Umbilical cord (tissue), 2 donors: ENCODE results near the gene TNFRSF6B. TPM values are rescaled to one million over a fixed set of nuclear protein-coding genes. Genes with fewer than 3 reads are reported as not detected.

Experiments
- DNase-seq: peaks from one replicate; pipeline ENCODE4 v3.0.0-alpha.2; 2015; ENCODE audit warnings: low spot score
- total RNA-seq: library from RNA; depleted of rRNA; stranded (reverse); fragments of >200 nt; gene quantifications from one replicate; pipeline ENCODE4 v1.2.3, GENCODE V29; 2014; ENCODE audit warnings: low replicate concordance; ENCODE audit not compliant: insufficient read depth

Gene TNFRSF6B
- total RNA-seq, 1 donor from 2014 or later, result not detected

DNA sequence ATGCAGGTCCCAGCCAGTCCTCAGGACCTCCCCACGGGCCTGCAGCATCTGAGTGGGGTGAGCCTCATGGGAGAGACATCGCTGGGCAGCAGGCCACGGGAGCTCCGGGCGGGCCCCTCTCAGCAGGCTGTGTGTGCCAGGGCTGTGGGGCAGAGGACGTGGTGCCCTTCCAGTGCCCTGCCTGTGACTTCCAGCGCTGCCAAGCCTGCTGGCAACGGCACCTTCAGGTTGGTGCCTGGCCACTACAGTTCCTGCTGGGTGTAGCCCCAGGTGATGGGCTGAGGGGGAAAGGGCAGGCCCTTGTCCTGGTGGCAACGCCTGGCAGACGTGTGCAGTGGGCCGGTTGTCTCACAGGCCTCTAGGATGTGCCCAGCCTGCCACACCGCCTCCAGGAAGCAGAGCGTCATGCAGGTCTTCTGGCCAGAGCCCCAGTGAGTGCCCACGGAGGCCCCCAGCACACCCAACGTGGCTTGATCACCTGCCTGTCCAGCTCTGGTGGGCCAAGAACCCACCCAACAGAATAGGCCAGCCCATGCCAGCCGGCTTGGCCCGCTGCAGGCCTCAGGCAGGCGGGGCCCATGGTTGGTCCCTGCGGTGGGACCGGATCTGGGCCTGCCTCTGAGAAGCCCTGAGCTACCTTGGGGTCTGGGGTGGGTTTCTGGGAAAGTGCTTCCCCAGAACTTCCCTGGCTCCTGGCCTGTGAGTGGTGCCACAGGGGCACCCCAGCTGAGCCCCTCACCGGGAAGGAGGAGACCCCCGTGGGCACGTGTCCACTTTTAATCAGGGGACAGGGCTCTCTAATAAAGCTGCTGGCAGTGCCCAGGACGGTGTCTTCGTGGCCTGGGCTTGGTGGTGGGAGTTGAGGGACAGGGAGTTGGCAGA, 787 bp upstream of the TNFRSF6B start:
- no peak for DNase-seq

DNA sequence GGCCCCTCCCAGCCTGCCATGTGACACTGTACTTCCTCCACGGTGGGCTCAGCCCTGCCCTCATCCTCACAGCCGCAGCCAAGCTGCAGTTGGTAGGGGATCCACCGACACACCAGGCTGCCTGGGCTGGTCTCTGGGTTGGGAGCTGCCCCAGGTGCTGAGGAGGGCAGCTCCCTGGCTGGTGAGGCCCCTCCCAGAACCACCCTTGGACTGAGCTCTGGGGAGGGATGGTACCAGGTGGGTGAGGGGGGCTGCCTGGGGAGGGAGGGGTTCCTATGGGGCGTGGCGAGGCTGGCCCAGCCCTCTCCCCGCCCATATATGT, 185 bp upstream of the TNFRSF6B start:
- DNase-seq, result no peak

DNA sequence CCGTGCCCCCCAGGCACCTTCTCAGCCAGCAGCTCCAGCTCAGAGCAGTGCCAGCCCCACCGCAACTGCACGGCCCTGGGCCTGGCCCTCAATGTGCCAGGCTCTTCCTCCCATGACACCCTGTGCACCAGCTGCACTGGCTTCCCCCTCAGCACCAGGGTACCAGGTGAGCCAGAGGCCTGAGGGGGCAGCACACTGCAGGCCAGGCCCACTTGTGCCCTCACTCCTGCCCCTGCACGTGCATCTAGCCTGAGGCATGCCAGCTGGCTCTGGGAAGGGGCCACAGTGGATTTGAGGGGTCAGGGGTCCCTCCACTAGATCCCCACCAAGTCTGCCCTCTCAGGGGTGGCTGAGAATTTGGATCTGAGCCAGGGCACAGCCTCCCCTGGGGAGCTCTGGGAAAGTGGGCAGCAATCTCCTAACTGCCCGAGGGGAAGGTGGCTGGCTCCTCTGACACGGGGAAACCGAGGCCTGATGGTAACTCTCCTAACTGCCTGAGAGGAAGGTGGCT, 960 bp downstream of the TNFRSF6B start:
- DNase-seq, result no peak

DNA sequence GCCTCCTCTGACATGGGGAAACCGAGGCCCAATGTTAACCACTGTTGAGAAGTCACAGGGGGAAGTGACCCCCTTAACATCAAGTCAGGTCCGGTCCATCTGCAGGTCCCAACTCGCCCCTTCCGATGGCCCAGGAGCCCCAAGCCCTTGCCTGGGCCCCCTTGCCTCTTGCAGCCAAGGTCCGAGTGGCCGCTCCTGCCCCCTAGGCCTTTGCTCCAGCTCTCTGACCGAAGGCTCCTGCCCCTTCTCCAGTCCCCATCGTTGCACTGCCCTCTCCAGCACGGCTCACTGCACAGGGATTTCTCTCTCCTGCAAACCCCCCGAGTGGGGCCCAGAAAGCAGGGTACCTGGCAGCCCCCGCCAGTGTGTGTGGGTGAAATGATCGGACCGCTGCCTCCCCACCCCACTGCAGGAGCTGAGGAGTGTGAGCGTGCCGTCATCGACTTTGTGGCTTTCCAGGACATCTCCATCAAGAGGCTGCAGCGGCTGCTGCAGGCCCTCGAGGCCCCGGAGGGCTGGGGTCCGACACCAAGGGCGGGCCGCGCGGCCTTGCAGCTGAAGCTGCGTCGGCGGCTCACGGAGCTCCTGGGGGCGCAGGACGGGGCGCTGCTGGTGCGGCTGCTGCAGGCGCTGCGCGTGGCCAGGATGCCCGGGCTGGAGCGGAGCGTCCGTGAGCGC, 1.6 kb downstream of the TNFRSF6B start:
- DNase-seq, result no peak

DNA sequence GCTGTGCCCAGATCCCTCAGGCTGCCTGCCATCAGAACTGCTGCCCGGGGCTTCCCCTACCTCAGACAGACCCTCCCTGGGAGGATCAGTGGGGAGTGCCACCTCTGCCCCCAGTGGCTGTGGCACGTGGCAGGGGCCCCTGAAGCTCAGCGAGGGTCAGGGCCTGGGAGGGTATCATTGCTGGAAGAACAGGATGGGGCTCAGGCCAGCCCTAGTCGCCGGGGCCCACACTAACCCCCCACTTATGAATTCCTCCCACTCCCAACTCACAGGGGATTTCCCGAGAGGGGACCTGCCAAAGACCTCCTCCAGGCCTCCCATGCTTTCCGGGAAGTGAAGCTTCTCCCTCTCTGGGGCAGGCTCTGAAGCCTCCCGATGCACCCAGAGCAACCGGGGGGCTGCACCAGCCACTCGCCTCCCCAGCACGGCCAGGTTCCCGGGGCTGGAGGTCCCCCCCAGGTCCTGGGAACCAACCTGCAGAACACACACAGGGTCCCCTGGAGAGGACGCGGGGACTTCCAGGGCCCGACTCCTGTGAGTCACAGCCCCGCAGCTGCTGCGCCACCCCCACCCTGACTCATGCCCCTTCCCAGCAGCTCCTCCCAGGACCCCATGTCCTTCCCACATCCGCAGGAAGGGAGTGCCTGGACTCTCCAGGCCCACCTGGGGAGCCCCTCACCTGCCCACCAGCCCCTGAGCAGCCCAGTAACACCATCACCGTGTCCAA, 2.5 kb downstream of the TNFRSF6B start:
- no peak for DNase-seq

DNA sequence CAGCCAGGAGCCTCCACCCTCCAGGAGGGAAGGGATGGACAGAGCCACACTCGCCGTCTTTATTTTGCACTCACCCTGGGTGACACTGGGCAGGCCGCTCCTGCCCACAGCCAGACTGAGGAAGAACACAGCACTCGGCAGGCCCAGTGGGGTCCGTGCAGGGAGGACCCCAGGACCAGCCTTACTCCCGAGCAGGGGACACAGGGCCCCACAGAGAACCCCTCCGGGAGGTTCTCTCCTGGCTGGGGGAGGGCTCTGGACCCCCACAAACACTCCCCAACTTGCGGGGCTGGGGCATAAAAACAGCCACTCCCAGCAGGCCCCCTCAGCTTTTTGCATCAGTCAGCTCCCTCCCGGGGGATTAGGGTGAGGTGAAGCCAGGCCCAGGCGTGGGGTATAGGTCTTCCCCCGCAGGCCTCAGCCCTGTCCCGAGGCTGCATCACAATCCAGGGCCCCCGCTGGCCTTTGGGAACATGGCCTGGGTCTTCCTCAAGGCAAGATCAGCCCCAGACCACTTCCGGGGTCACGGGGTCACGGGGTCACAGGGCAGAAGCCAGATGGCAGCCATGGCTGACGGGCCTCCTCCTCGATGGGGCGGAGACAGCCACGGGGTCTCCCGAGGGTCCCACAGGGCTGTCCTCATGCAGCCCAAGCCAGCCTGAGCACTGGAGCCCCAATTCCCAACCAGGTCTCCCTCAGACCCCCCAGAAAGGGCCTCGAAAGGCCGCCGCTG, 3.2 kb downstream of the TNFRSF6B start:
- DNase-seq, result no peak

DNA sequence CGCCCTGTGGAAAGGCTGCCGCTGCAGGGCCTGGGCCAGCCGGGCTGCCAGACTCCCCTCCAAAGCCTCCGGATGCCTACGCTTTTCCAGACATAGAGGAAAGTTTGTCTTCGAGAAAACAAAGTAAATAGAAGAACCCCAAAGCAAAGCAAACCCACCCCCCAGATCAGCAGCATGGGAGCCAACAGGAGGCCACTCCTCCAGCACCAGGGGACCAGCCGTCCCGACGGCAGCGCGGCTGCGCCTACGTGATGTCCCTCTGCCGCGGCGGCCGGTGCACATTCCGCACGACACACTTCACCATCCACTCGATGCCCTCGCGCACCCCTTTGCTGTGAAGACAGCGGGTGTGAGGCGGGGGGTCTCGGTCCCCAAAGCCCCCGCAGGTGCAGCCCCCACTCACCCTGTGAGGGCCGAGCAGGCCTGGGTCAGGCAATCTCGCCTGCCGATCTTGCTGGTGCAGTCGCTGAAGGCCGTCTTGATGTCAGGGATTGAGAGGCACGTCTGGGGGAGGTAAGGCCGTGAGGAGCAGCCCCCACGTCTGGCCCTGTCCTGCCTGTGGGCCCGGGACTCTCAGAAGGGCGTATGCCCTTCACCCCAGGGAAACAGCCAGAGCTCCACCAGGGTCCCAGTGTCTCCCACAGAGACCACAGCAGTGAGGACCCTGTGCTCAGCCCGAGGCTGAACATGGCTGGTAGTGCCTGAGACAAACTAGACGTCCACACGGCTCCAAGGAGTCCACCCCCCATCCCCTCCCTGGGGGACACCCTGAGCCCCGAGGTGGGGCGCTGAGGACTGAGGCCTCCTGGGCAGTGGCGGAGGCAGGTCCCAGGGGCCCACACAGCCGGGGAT, 4.0 kb downstream of the TNFRSF6B start:
- DNase-seq, result no peak

DNA sequence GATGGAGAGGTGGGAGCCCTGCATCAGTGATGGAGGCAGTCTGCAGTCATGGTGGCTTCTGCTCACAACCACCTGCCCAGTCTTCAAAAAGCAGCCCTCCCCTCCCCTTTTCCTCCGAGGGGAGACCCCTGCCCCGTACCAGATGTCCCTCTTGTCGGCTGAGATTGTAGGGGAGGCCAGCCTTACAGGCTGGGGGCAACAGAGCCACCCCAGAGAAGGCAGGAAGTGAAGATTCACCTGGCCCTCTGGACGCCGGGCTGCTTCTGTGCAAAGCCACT, 4.5 kb downstream of the TNFRSF6B start:
- DNase-seq, result no peak

DNA sequence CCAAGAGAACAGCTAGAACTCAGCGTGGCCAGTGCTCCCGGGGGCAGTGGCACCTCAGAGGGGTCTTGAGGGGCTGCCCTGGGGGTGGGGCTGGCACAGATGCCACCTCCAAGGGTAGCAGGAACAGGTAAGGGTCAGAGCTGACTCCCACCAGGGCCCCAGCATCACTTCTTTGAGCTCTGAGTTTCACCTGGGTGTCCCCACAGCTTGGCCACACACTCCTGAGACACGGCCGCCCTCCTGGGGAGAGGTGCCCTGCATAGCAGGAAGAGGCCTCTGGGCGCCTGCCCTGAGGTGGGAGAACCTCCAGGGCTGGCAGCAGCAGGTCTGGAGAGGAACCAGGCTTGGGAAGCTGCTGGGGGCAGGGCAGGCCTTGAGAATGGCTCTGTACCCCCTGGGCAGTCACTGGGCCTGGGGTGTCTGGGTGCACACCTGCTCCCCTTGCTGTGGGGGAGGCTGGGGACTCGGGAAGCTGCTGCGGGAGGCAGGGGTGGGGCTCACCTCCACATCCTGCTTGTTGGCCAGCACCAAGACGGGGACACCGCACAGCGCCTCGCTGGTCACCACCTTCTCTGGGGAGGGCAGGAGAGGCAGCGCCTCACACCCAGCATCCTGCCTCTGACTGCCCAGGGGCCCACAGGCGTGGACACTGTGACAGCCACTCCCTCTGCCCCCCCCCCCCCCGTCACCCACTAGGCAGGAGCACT, 5.0 kb downstream of the TNFRSF6B start:
- DNase-seq, result no peak

DNA sequence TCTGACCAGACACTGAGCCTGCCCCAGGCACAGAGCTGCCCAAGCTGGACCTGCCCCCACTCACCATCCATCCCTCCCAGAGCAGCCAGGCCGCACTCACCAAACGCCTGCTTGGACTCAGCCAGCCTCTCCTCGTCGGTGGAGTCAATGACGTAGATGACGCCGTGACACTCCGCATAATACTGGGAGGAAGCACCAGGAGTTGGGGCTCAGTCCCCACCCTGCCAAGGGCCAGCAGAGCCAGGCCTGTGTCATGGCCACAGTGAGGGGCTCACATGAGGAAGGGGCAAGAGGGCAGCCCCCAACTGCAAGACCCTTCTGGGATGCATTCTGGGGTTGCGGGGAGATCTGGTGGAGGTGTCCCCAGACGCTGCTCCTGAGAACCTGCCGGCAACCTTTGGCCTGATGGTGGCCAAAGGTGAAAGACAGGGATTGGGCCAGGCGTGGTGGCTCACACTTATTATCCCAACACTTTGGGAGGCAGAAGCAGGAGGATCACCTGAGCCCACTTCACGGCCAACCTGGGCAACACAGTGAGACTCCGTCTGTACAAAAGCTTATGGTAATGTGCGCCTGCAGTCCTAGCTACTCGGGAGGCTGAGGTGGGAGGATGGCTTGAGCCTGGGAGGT, 5.7 kb downstream of the TNFRSF6B start:
- DNase-seq, result no peak

DNA sequence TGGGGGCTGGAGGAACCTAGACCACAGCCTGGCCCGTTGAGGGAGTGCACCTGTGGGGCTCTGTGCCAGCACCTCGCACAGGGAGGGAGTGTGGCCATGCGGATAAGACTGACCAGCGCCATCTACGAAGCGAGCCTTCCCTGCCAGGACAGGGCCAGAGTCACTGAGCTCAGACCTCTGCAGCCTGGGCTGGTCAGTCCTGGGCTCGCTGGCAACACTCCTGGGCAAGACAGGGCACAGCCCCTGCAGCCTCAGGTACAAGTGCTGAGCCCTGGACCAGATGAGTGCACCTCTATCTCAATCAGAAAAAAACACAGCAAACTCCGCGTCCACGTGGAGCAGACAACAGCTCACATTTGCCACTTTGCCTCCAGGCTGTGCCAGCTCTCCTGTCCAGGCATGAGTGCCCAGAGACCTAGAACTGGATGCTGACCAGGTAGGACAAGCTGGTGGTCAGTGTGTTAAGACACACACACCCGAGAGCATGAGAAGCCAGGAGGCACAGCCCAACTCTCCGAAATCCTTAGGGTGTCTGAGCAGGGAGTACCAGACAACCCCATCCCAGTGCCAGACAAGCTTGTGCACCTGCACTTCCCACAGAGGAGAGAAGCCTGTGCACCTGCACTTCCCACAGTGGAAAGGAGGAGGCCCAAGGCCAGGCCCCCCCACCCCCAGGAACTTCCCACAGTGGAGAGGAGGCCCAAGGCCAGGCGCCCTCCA, 6.5 kb downstream of the TNFRSF6B start:
- no peak for DNase-seq

DNA sequence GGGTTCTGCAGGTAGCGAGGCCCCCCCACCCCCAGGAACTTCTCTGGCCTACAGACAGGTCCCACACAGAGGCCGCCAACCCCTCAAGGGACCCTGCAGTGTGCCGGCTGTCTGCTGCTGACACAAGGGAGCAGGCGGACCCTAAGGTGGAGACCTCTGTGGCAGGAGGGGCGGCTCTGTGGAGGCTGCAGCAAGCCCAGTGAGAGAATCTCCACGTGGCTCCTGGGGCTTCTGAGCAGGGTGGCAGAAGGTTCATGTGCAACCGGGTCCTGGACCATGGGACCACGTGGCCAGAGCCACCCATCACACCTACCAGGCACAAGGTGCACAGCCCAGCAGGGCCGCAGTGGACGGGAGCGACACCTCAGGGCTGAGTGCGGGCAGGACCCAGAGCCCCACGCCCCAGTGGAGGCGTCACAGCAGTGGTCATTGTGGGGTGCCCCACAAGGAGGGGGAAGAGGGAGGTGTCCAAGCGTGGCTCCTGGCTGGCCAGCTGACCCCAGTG, 7.1 kb downstream of the TNFRSF6B start:
- DNase-seq, result no peak

DNA sequence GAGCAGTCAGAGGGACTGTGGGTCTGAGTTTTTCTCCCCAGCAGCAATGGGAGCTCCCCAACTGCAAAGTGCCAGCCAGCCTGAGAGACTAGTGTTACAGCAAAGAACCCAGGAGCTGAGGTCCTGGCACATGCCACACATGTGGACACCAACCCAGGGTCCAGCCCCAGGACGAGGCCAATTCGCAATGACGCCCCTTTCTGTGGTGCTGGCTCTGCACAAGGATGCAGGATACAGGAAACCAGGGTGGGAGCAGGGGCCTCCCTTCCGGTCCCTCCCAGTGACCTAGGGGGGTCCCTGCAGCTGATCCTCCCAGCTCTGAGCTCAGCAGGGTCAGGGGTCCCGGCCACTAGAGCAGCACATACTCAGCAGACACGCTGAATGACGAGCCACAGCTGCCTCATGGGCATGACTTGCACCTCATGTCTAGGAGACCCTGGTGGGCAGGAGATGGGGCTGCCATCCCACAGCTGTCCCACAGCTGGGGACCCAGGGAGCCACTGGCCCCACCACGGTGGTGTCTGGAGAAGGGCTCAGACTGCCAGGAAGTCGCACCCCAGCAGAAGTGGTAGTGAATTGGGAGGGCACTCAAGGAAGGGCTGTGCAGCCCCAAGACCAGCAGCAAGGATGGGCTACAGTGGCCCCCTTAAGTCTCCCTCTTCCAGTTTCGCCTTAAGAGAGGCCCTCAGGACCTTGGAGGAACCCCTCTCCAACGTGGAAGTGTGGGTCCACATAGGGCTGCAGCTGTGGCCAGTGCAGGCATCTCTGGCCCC, 7.7 kb downstream of the TNFRSF6B start:
- DNase-seq, result no peak

DNA sequence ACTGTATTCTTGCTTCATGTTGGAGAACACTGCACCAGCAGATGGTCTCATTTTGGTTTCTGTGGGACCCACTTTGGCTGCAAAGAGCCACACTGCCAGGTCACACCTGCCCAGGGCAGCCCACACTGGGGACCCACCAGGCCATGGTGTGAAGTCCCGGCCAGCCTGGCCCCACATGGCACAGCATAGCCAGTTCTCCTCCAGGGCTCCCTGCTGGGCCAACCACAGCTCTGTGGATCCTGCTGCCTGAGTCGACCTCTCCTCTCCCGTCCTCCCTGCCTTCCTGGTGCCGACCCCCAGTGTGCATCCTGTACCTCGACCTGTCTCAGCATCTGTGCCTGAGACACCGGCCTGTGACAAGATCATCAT, 8.3 kb downstream of the TNFRSF6B start:
- no peak for DNase-seq

DNA sequence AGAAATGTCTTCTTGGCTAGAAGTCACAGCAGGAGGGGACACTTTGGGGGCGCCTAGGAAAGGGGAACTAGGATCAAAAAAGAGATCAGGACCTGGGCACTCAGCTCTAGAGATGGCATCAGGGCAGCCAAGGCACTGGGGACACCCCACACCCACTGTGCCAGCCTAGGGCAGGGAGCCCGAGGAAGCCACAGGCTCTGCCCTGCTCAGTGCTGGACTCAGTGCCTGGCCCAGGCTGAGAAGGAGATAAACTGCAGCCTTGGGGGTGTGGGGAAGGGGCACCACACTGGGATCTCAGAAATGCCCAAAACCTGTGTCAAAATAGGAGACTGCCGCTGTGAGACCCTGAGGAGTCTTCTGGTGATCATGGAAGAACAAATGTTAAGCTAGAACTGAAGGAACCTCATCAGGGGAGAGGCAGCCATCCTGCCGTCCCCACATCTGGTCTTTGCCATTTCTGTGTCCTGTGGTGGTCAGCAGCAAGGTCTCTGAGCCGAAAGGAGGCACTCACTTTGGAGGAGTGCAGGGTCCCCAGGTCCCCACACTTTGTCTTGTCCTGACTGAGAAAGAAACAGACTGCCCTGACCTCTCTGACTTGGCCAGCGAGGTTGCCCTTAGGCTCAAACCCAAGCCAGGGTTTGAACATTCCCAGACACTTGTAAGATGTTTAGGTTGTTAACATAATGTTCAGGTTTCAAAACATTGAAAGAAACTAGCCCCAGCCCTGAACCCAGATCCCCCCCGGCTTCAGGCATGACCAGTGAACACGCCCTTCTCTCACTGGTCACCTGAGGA, 9.0 kb downstream of the TNFRSF6B start:
- DNase-seq, result no peak

DNA sequence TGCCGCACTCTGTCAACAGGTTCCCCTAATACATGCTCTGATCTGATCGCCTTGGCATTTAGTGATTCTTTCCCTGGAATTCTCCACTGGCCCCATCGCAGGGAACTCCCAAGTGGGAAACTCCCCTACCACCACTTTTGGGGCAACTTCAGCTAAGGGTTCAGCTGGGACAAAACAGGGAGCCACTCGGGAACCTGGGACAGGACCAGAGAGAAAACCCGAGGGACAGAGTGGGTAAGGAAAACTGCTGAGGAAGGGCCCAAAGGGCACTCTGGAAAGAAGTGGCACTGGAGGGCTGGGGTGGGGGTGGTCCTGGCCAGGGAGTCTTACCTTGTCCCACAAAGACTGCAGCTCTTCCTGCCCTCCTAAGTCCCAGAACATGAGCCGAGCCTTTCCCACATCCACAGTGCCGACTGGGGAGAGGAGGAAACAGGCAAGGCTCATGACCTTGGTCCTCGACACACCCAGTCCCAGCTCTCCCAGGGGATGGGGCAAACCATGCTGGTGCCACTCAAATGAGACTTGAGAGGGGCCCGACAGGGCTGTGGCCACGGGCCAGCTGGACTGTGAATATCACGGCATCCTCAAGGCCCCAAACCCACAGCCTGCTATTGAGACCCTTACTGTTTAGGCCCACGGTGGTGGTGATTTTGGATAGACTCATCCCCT, 9.7 kb downstream of the TNFRSF6B start:
- no peak for DNase-seq
